Measurements from ENCODE around the gene CHCHD6. TPM values are rescaled to one million over a fixed set of nuclear protein-coding genes. Genes with fewer than 3 reads are reported as not detected.

CHCHD6 gene
- total RNA-seq, 2 donors from 2014 or later, result 9.3 to 13.2 TPM

DNA sequence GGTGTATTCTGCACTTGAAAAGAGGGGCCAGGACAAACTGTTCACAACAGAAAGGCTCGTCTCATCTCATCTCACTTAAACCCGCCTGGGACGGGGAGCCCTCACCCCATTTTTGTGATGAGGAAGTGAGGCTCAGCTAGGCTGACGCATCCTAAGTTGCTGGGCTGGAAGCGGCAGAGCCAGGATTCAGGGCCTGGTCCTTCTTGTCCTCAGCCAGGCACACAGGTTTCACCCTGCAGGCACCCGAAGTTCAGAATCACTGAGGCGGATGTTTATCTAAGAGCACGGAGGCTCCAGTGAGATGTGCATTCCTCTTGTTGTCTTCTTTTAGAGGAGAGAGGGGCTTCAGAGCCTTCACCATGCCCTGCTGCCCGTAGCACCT, 227.8 kb downstream of the CHCHD6 start:
- intact Hi-C loops (cut with DNase I), result no loop called here
- no peak overlapping the region for H3K9ac ChIP-seq (ENCODE audit: low read depth in 2 of 2, low read length in 2 of 2)
- H3K4me3 ChIP-seq, result no peak overlapping the region
- no peaks in the 10 kb centered on the region for H3K9me3 ChIP-seq
- no peaks in the 10 kb centered on the region for H3K4me1 ChIP-seq
- H3K27ac ChIP-seq, result no peak overlapping the region
- no peak for DNase-seq
- TF ChIP-seq, protein P1, sequence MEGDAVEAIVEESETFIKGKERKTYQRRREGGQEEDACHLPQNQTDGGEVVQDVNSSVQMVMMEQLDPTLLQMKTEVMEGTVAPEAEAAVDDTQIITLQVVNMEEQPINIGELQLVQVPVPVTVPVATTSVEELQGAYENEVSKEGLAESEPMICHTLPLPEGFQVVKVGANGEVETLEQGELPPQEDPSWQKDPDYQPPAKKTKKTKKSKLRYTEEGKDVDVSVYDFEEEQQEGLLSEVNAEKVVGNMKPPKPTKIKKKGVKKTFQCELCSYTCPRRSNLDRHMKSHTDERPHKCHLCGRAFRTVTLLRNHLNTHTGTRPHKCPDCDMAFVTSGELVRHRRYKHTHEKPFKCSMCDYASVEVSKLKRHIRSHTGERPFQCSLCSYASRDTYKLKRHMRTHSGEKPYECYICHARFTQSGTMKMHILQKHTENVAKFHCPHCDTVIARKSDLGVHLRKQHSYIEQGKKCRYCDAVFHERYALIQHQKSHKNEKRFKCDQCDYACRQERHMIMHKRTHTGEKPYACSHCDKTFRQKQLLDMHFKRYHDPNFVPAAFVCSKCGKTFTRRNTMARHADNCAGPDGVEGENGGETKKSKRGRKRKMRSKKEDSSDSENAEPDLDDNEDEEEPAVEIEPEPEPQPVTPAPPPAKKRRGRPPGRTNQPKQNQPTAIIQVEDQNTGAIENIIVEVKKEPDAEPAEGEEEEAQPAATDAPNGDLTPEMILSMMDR (IDR thresholded peaks at IDR 0.05), result no peak
- no peaks in the 10 kb centered on the region for H3K36me3 ChIP-seq
- no peaks in the 10 kb centered on the region for H3K27me3 ChIP-seq

DNA sequence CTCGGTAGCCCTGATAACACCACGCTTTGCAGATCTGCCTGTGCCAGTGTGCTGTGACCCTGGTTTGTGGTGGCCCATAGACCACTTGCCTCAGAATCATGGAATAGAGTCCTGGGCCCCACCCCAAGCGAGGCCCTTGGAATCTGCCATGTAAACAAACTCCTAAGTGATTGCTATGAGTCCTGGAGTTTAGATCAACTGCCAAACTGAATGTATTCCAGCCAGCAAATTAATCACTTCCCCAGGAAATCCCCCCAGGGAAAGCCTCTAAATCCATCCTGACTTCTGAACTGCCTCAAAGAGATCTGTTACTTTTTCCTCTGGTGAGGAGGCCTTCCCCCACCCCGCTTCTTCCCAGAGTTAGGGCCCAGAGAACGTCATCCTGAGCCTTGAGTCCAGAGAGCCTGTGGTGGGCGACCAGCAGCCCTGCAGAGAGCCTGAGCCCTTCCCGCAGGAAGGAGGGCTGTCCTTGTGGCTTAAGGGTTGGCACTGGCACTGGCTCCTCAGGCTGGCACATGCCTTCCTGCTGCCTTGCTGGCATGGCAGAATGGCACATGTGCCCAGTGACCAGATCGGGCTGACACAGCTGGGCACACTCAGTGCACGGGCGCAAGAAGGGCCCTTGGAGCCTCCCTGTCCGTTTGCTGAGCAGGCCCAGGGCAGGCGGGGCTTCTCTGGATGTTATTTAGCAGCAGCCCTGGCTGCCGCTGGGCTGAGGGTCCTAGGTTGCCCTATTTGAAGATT, 228.3 kb downstream of the CHCHD6 start:
- intact Hi-C loops (cut with DNase I), result no loop called here
- H3K9me3 ChIP-seq, result no peaks in the 10 kb centered on the region
- H3K4me3 ChIP-seq, result no peak overlapping the region
- H3K27ac ChIP-seq, result no peak overlapping the region
- no peaks in the 10 kb centered on the region for H3K4me1 ChIP-seq
- no peaks in the 10 kb centered on the region for H3K27me3 ChIP-seq
- no peaks in the 10 kb centered on the region for H3K36me3 ChIP-seq
- TF ChIP-seq, protein P1 (IDR thresholded peaks at IDR 0.05), result no peak
- no peak overlapping the region for H3K9ac ChIP-seq (ENCODE audit: low read depth in 2 of 2, low read length in 2 of 2)
- no peak for DNase-seq

DNA sequence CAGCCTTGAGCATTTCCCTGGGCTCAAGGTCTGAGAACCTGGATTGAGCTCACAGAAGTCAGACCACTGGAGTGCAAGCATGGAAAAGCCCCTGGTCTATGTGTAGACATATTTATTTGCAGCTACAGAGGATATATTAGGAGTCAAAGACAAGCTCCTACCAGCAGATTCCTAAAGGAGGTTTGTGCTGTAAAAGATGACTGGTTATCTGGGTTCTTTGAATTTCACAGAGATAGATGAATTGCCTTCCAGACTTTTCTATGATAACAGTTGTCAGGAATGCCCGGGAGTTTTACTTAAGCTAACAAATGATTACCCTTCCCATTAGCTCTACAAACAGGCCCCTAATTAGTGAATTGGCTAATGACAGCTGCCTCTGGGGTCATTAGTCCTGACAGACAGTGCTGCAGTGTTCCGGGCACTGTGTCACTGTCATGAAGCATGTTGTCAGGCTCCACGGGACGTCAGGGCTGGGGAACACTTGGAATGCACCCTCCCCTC, 230.0 kb downstream of the CHCHD6 start:
- TF ChIP-seq, protein P1 (IDR thresholded peaks at IDR 0.05), result no peak
- Histone ChIP-seq H3K4me3 (no peak overlapping the region), H3K36me3 (no peaks in the 10 kb centered on the region), H3K27me3 (no peaks in the 10 kb centered on the region), H3K27ac (no peak overlapping the region), H3K4me1 (peaks cover 1% of the 10 kb centered on the region), H3K9ac (ENCODE audit: low read depth in 2 of 2, low read length in 2 of 2) (no peak overlapping the region), H3K9me3 (no peaks in the 10 kb centered on the region)
- intact Hi-C loops (cut with DNase I), result no loop called here
- no peak for DNase-seq

DNA sequence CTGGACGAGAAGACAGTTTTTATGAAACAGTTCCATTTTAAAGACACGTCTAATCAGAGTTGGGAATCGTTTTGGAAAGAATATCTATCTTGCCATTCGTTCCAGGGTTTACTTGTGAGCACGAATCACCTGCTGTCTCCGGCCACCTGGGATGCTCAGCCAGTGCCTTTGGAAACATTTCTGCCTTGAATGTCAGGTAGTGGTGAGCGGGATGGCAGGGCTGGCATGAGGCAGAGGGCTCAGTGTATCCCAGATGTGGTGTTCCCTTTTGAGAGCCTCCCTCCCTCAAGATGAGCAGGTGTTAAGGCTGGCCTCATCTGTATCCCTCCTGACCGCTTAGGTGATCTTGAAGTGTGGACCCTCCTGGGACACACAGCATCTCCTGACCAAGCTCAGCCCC, 231.0 kb downstream of the CHCHD6 start:
- Histone ChIP-seq H3K27ac (no peak overlapping the region), H3K36me3 (no peaks in the 10 kb centered on the region), H3K4me3 (no peak overlapping the region), H3K9ac (ENCODE audit: low read depth in 2 of 2, low read length in 2 of 2) (no peak overlapping the region), H3K27me3 (no peaks in the 10 kb centered on the region), H3K4me1 (peaks cover 4% of the 10 kb centered on the region), H3K9me3 (no peaks in the 10 kb centered on the region)
- intact Hi-C loops (cut with DNase I), result no loop called here
- no peak for DNase-seq
- TF ChIP-seq, protein P1 (IDR thresholded peaks at IDR 0.05), result no peak

DNA sequence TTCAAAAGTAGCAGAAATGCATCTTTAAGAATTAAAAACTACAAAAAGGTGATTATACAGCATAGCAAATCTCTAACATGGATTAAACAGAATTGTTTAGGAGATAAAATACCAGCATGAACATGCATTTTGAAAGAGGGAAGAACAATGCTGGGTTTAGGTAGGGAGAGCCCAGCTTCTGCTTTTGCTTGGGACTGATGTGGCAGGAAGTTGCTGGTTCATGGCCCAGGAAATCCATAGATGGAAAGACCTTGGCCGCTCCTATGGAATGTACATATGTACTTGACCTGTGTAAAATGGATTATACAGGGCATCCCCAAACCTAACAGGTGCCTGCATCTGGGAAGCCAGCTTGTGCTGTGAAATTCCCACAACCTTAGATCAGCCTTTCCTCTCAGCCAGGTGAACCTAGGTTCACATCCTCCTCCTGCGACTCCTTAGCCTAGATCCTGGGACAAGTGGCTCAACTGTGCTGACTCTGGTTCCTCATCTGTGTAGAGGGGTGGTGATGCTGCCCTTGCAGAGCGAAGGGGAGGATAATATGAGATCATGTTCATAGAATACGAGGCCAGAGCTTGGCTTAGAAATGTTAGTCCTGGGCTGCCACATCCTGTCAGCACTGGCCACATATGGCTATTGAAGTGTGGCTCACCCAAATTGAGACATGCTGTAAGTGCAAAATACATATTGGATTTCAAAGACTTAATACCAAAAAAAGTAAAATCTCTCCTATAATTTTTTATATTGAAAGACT, 231.9 kb downstream of the CHCHD6 start:
- H3K9ac ChIP-seq (ENCODE audit: low read depth in 2 of 2, low read length in 2 of 2), result no peak overlapping the region
- intact Hi-C loops (cut with DNase I), result no loop called here
- H3K9me3 ChIP-seq, result no peaks in the 10 kb centered on the region
- DNase-seq, result no peak
- no peaks in the 10 kb centered on the region for H3K36me3 ChIP-seq
- TF ChIP-seq, protein P1 (IDR thresholded peaks at IDR 0.05), result no peak
- no peak overlapping the region for H3K4me3 ChIP-seq
- no peaks in the 10 kb centered on the region for H3K27me3 ChIP-seq
- no peak overlapping the region for H3K27ac ChIP-seq
- peaks cover 4% of the 10 kb centered on the region for H3K4me1 ChIP-seq

Data from colonic mucosa (tissue), 4 donors.